Left ventricle myocardium inferior (tissue), 1 donor: Measurements from ENCODE around the gene C19orf81. TPM values are rescaled to one million over a fixed set of nuclear protein-coding genes. Genes with fewer than 3 reads are reported as not detected.

Experiments
- DNase-seq: peaks from one replicate; pipeline ENCODE4 v3.0.0-alpha.2; 2020
- H3K27ac ChIP-seq: fragments of 200-600 bp; replicated peaks from 2 replicates; pipeline ENCODE4 v1.8.0; 2021
- H3K27me3 ChIP-seq: fragments of 200-600 bp; 2 replicates; pipeline ENCODE4 v1.8.0; 2021; ENCODE audit warnings: low read depth
- H3K36me3 ChIP-seq: fragments of 200-600 bp; 2 replicates; pipeline ENCODE4 v1.8.0; 2021
- H3K4me1 ChIP-seq: fragments of 200-600 bp; 2 replicates; pipeline ENCODE4 v1.8.0; 2021
- H3K4me3 ChIP-seq: fragments of 200-600 bp; 2 replicates; pipeline ENCODE4 v1.8.0; 2021; ENCODE audit warnings: mild to moderate bottlenecking, moderate library complexity
- H3K9me3 ChIP-seq: fragments of 200-600 bp; replicated peaks from 2 replicates; pipeline ENCODE4 v1.8.0; 2021
- intact Hi-C: fragments of 100-400 bp; cut with micrococcal nuclease; formaldehyde crosslinking; loops from one replicate; pipeline ENCODE4 v1.11.0; 2022
- total RNA-seq: library from RNA; stranded (reverse); fragmentation: NEBNext Ultra II Directional; extraction: Animal tissue kit (Norgen Biotek cat#: 25700); gene quantifications from one replicate; pipeline ENCODE4 v1.2.1, GENCODE V29; 2021
- TF ChIP-seq, protein P1 (sequence below): fragments of 200-600 bp; IDR thresholded peaks from 2 replicates; pipeline ENCODE4 v1.8.0; 2021; ENCODE audit warnings: antibody characterized with exemption, mild to moderate bottlenecking, borderline replicate concordance
- donor health status: DM: no; HTN: yes; CAD: no; lungs with severe emphysema.

The C19orf81 gene
- total RNA-seq, 1 donor from 2014 or later: 3.6 TPM

DNA sequence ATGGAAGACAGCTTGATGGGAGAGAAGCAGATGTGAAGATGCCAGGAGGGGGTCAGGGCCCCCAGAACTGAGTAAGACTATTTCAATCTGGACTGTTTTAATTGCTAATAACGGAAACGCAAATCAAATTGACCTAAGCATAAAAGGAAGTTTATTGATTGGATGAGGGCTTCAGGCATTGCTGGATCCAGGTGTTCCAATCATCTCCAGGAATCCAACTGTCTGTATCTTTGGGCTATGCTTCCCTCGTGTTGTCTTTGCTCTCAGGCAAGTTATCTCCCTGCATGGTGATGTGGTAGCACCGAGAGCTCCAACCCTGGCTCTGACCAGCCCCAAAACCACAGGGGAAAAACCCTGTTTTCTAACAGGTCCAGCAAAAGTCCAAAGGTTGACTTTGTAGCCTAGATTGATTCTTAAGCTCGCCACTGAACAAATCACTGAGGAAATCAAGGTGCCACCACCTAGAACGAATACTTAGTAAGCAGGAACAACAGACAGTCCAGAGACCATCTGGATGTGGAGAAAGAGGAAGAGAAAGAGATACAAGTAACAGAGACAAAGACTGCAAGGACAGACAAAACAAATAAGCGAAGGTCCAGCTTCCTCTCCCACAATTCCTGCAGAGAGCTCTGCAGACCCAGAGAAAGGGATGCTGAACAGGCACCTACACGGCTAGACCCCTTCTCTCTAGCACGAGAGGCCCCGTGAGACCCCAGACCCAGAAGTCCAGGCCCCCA is 1.2 kb upstream of the C19orf81 start:
- TF ChIP-seq, protein P1, sequence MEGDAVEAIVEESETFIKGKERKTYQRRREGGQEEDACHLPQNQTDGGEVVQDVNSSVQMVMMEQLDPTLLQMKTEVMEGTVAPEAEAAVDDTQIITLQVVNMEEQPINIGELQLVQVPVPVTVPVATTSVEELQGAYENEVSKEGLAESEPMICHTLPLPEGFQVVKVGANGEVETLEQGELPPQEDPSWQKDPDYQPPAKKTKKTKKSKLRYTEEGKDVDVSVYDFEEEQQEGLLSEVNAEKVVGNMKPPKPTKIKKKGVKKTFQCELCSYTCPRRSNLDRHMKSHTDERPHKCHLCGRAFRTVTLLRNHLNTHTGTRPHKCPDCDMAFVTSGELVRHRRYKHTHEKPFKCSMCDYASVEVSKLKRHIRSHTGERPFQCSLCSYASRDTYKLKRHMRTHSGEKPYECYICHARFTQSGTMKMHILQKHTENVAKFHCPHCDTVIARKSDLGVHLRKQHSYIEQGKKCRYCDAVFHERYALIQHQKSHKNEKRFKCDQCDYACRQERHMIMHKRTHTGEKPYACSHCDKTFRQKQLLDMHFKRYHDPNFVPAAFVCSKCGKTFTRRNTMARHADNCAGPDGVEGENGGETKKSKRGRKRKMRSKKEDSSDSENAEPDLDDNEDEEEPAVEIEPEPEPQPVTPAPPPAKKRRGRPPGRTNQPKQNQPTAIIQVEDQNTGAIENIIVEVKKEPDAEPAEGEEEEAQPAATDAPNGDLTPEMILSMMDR: no peak
- H3K27me3 ChIP-seq: peaks cover 99% of the 10 kb centered on the region
- H3K9me3 ChIP-seq: no peaks in the 10 kb centered on the region
- intact Hi-C loops: no loop called here
- no peak for DNase-seq
- no peaks in the 10 kb centered on the region for H3K4me1 ChIP-seq
- H3K36me3 ChIP-seq: no peaks in the 10 kb centered on the region
- H3K27ac ChIP-seq: no peak overlapping the region
- no peak overlapping the region for H3K4me3 ChIP-seq

DNA sequence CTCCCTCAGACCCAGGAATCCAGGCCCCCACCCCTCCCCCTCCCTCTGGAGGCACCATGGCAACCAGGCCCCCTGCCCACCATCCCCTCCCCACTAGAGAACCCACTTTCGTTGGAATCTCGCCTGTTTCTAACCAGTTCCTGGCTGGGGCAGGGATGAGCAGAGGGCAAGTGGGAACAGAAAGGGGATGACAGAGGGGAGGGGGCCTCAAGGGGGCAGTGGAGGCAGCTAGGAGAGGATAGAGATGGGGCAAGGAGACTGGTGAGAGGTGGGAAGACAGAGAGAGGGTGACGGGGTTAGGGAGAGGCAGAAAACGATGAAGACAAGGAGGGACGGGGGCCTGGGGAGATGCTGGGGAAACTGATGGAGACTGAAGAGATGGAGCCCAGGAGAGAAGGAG is 586 bp upstream of the C19orf81 start:
- TF ChIP-seq, protein P1: no peak
- H3K4me1 ChIP-seq: no peaks in the 10 kb centered on the region
- H3K27ac ChIP-seq: no peak overlapping the region
- DNase-seq: no peak
- H3K4me3 ChIP-seq: no peak overlapping the region
- peaks cover 97% of the 10 kb centered on the region for H3K27me3 ChIP-seq
- H3K9me3 ChIP-seq: no peaks in the 10 kb centered on the region
- intact Hi-C loops: no loop called here
- H3K36me3 ChIP-seq: no peaks in the 10 kb centered on the region

DNA sequence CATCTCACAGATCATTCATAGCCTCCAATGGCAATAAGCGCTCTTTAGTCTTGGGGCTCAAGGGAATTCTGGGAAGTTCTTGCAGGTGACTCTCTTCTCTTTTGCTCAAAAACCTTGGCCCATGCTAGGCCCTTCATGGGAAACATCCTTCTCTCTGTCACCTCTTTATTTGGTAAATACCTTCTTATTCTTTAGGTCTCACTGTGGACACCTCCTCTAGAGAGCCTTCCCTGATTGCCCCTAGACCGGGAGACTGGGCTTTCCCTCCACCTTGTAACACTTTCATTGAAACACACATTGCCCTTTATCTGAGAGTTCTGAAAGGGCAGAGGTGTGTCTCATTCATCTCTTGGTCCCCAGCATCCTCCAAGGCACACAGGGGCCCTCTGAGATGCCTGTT is 1.9 kb downstream of the C19orf81 start:
- TF ChIP-seq, protein P1: no peak

DNA sequence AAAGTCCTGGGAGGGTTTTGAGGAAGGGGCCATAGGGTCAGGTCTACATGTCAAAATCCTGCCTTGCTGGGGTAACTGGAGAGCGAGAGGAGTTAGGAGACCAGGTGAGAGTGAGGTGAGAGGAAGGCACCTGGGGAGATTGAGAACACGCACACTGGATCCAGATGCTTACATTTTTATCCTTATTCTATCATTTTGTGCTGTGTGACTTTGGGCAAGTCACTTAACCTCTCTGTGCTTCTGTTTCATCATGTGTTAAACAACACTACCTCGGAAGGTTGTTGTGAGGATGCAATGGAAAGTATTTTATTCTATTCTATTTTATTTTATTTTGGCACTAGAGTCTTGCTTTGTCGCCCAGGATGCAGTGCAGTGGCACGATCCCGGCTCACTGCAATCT is 3.5 kb downstream of the C19orf81 start:
- no peak for DNase-seq
- Histone ChIP-seq H3K27ac (no peak overlapping the region), H3K4me3 (no peak overlapping the region), H3K9me3 (no peaks in the 10 kb centered on the region), H3K36me3 (no peaks in the 10 kb centered on the region), H3K4me1 (no peaks in the 10 kb centered on the region), H3K27me3 (peaks cover 97% of the 10 kb centered on the region)
- TF ChIP-seq, protein P1: no peak
- intact Hi-C loops: no loop called here

More for the DNA sequence above, 1.9 kb downstream of the C19orf81 start:
- no peaks in the 10 kb centered on the region for H3K9me3 ChIP-seq
- H3K4me3 ChIP-seq: no peak overlapping the region
- H3K4me1 ChIP-seq: no peaks in the 10 kb centered on the region
- no peak overlapping the region for H3K27ac ChIP-seq
- peaks cover 97% of the 10 kb centered on the region for H3K27me3 ChIP-seq
- no peak for DNase-seq
- intact Hi-C loops: no loop called here
- no peaks in the 10 kb centered on the region for H3K36me3 ChIP-seq

DNA sequence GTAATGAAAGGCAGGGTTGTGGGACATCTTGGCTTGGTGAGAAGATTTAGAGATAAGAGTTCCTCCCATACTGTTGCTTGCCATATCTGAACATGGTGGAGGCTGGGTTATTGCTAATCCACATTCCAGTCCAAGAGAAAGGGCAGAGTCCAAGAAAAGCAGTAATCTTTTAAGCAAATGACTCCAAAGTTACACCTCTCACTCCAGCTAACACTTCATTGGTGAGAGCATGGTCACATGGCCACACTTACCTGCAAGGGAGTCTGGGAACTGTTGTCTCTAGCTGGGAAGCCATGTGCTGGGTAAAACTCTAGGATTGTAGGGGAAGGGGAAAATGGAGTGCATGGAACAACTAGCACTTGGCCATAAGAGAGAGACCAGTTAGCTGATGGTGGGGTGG is 5.6 kb downstream of the C19orf81 start:
- peaks cover 97% of the 10 kb centered on the region for H3K27me3 ChIP-seq
- H3K4me3 ChIP-seq: no peak overlapping the region
- H3K27ac ChIP-seq: no peak overlapping the region
- DNase-seq: no peak
- intact Hi-C loops: no loop called here
- TF ChIP-seq, protein P1: no peak
- peaks cover 16% of the 10 kb centered on the region for H3K4me1 ChIP-seq
- no peaks in the 10 kb centered on the region for H3K36me3 ChIP-seq
- H3K9me3 ChIP-seq: no peaks in the 10 kb centered on the region
